ENCODE measurements around the gene ATP5F1D. TPM values are rescaled to one million over a fixed set of nuclear protein-coding genes. Genes with fewer than 3 reads are reported as not detected.

Gene ATP5F1D
- total RNA-seq, 1 donor from 2014 or later, result 116 TPM

DNA sequence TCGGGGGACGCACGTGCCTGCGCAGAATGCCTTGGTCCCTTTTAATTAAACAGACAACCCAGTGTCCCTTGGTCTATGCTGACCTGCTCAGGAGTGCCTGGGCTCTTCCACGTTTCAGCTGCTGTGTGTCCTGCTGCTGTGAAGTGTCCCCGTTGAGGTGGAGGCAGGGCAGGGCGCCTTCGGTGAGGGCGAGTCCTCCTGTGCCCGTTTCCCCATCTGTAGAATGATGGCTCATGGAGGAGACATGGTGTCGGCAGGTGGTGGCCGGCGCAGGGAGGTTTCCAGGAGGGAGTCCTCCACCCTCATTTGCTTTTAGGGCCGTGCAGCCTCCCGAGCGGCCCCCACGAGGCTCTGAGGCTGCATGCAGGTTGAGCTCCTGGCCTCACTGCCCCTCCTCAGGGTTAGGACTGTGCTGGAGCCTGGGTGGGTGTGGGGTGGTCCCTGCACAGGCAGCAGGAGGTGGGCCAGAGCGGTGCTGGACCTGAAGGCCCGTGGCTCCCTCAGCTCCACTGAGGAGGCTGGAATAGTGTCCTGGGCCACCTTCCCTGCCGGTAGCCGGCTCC, 27.2 kb upstream of the ATP5F1D start:
- no peak for DNase-seq
- peak in 1 of 2 donors; percentile 1 for ATAC-seq
- Histone ChIP-seq H3K4me1 (peaks cover 71% of the 10 kb centered on the region), H3K27ac (peak overlapping the region; percentile 83), H3K4me3 (peak overlapping the region; percentile 21), H3K36me3 (peaks cover 14% of the 10 kb centered on the region), H3K27me3 (ENCODE audit: low read depth) (no peaks in the 10 kb centered on the region), H3K9me3 (no peaks in the 10 kb centered on the region)
- intact Hi-C loops (cut with DNase I), result no loop called here
- no peak for TF ChIP-seq CTCF (IDR thresholded peaks at IDR 0.05)

- peak; percentile 68 to 71 for ATAC-seq
- peak overlapping the region; percentile 7 for H3K4me3 ChIP-seq
- no peak for TF ChIP-seq CTCF (IDR thresholded peaks at IDR 0.05)
- H3K4me1 ChIP-seq, result peaks cover 64% of the 10 kb centered on the region
- H3K27ac ChIP-seq, result peak overlapping the region; percentile 83
- no peaks in the 10 kb centered on the region for H3K9me3 ChIP-seq
- H3K36me3 ChIP-seq, result peaks cover 12% of the 10 kb centered on the region
- H3K27me3 ChIP-seq (ENCODE audit: low read depth), result no peaks in the 10 kb centered on the region
- intact Hi-C loops (cut with DNase I), result no loop called here
- peak; percentile 73 for DNase-seq
Measured at GRCh38 chr19:1214862-1215731, 26.5 kb upstream of the ATP5F1D start.

DNA sequence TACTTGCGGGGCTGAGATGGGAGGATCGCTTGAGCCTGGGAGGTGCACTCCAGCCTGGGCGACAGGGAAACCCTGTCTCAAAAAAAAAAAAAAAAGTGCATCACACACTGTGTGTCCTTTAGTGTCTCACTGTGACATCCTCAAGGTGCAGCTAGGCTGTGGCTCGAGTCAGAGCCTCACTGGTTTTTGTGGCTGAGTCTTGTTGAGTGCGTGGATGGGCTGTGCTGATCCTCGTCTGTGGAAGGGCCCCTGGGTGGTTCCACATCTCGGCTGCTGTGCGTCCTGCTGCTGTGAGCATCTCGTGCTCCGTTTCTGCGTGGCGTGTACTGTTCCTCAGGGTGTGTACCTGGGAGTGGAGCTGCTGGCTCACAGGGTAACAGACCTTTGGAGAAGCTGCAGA, 24.8 kb upstream of the ATP5F1D start:
- DNase-seq (no peak), ATAC-seq (no peak)
- H3K36me3 ChIP-seq, result peaks cover 24% of the 10 kb centered on the region
- no peaks in the 10 kb centered on the region for H3K27me3 ChIP-seq (ENCODE audit: low read depth)
- no peak overlapping the region for H3K4me3 ChIP-seq
- no peak for TF ChIP-seq CTCF (IDR thresholded peaks at IDR 0.05)
- H3K27ac ChIP-seq, result peak overlapping the region; percentile 83
- intact Hi-C loops (cut with DNase I), result no loop called here
- H3K4me1 ChIP-seq, result peaks cover 53% of the 10 kb centered on the region
- H3K9me3 ChIP-seq, result no peaks in the 10 kb centered on the region

GRCh38 chr19:1217366-1217765, 24.2 kb upstream of the ATP5F1D start:
- Histone ChIP-seq H3K36me3 (peaks cover 30% of the 10 kb centered on the region), H3K4me3 (no peak overlapping the region), H3K27me3 (ENCODE audit: low read depth) (no peaks in the 10 kb centered on the region), H3K9me3 (no peaks in the 10 kb centered on the region), H3K4me1 (peaks cover 50% of the 10 kb centered on the region), H3K27ac (peak overlapping the region; percentile 59)
- ATAC-seq (no peak), DNase-seq (no peak)
- intact Hi-C loops (cut with DNase I), result no loop called here
- TF ChIP-seq CTCF (IDR thresholded peaks at IDR 0.05), result no peak

- Histone ChIP-seq H3K4me1 (peaks cover 35% of the 10 kb centered on the region), H3K4me3 (no peak overlapping the region), H3K9me3 (no peaks in the 10 kb centered on the region), H3K27ac (peak overlapping the region; percentile 59), H3K36me3 (peaks cover 42% of the 10 kb centered on the region), H3K27me3 (ENCODE audit: low read depth) (no peaks in the 10 kb centered on the region)
- ATAC-seq, result no peak
- TF ChIP-seq CTCF (IDR thresholded peaks at IDR 0.05), result no peak
- intact Hi-C loops (cut with DNase I), result no loop called here
- no peak for DNase-seq
Measured at GRCh38 chr19:1218751-1219567, 22.6 kb upstream of the ATP5F1D start.

All from lower lobe of right lung (tissue), 2 donors.